ENCODE measurements around the gene FOXO4.

The FOXO4 gene

GRCh38 chrX:71081330-71082123 lies 14.1 kb upstream of the FOXO4 start:
- Histone ChIP-seq H3K9ac (ENCODE audit: low read depth, low read length) (no peak overlapping the region), H3K4me3 (ENCODE audit: low read length) (no peak overlapping the region), H3K9me3 (ENCODE audit: insufficient read depth, low read depth, low read length) (no peaks in the 10 kb centered on the region), H3K4me1 (ENCODE audit: insufficient read depth, low read length) (no peaks in the 10 kb centered on the region), H3K27me3 (ENCODE audit: insufficient read depth, low read length) (no peaks in the 10 kb centered on the region), H3K27ac (ENCODE audit: low read depth, low read length) (no peak overlapping the region), H3K36me3 (ENCODE audit: insufficient read depth, low read length) (no peaks in the 10 kb centered on the region)
- WGBS, result 84% methylated on average over 2 of the region's 3 CpGs

DNA sequence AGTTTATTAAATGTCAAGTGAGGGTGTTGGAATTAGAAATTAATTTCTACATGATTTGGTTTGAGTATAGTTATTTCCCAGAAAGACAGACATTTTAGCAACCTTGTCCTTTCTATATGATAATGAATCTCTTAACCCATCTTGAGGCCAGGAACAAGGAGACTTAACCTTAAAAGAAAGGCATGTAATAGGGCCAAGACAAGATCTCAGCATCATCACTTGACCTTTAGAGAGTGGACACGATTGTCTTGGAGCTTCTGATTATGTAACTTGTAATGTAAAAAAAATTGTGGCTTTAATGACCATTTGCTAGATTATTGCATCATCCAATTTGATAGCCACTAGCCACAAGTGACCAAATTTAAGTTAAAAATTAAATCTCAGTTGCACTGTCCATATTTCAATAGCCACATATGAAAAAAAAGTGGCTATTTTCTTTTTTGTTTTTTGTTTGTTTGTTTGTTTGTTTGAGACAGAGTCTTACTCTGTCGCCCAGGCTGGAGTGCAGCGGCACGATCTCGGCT lies 13.5 kb upstream of the FOXO4 start:
- no peaks in the 10 kb centered on the region for H3K36me3 ChIP-seq (ENCODE audit: insufficient read depth, low read length)
- H3K27me3 ChIP-seq (ENCODE audit: insufficient read depth, low read length), result no peaks in the 10 kb centered on the region
- H3K4me3 ChIP-seq (ENCODE audit: low read length), result no peak overlapping the region
- WGBS, result 92% methylated on average over 5 of the region's 5 CpGs
- H3K9me3 ChIP-seq (ENCODE audit: insufficient read depth, low read depth, low read length), result no peaks in the 10 kb centered on the region
- H3K27ac ChIP-seq (ENCODE audit: low read depth, low read length), result no peak overlapping the region
- no peaks in the 10 kb centered on the region for H3K4me1 ChIP-seq (ENCODE audit: insufficient read depth, low read length)
- no peak overlapping the region for H3K9ac ChIP-seq (ENCODE audit: low read depth, low read length)

GRCh38 chrX:71082822-71083221 lies 12.8 kb upstream of the FOXO4 start:
- Histone ChIP-seq H3K4me1 (ENCODE audit: insufficient read depth, low read length) (no peaks in the 10 kb centered on the region), H3K27me3 (ENCODE audit: insufficient read depth, low read length) (no peaks in the 10 kb centered on the region), H3K4me3 (ENCODE audit: low read length) (no peak overlapping the region), H3K9me3 (ENCODE audit: insufficient read depth, low read depth, low read length) (no peaks in the 10 kb centered on the region), H3K36me3 (ENCODE audit: insufficient read depth, low read length) (no peaks in the 10 kb centered on the region), H3K27ac (ENCODE audit: low read depth, low read length) (no peak overlapping the region), H3K9ac (ENCODE audit: low read depth, low read length) (no peak overlapping the region)
- WGBS, result 91% methylated on average over 4 of the region's 4 CpGs

DNA sequence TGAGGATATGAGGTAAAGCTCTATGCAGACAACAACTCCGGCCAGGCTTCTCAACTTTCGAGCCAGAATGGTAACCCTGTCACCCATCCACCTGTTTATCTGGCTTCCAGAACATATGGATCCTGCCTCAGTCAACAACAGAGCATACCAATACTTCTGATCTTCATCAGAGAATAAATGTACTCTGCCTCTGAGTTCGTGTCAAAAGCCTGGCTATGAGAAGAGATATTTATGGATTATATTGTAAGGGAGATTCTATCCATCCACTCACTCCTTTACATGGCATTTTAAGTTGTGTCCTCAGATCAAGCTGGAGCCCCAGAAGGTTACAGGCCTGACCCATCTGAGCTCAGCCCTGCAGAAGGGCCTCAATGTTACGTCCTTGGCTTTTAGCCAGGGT lies 9.8 kb upstream of the FOXO4 start:
- Histone ChIP-seq H3K4me3 (ENCODE audit: low read length) (no peak overlapping the region), H3K9me3 (ENCODE audit: insufficient read depth, low read depth, low read length) (no peaks in the 10 kb centered on the region), H3K27me3 (ENCODE audit: insufficient read depth, low read length) (no peaks in the 10 kb centered on the region), H3K36me3 (ENCODE audit: insufficient read depth, low read length) (no peaks in the 10 kb centered on the region), H3K9ac (ENCODE audit: low read depth, low read length) (no peak overlapping the region), H3K27ac (ENCODE audit: low read depth, low read length) (no peak overlapping the region), H3K4me1 (ENCODE audit: insufficient read depth, low read length) (no peaks in the 10 kb centered on the region)
- WGBS, result 85% methylated on average over 3 of the region's 4 CpGs

- Histone ChIP-seq H3K27me3 (ENCODE audit: insufficient read depth, low read length) (peaks cover 2% of the 10 kb centered on the region; the same call in 1 of the 2 replicates), H3K9me3 (ENCODE audit: insufficient read depth, low read depth, low read length) (no peaks in the 10 kb centered on the region), H3K36me3 (ENCODE audit: insufficient read depth, low read length) (no peaks in the 10 kb centered on the region), H3K4me3 (ENCODE audit: low read length) (no peak overlapping the region), H3K4me1 (ENCODE audit: insufficient read depth, low read length) (no peaks in the 10 kb centered on the region), H3K9ac (ENCODE audit: low read depth, low read length) (no peak overlapping the region), H3K27ac (ENCODE audit: low read depth, low read length) (no peak overlapping the region)
- WGBS, result 89% methylated on average over 5 of the region's 5 CpGs
These were observed 4.4 kb upstream of the FOXO4 start for GRCh38 chrX:71091263-71091662.

DNA sequence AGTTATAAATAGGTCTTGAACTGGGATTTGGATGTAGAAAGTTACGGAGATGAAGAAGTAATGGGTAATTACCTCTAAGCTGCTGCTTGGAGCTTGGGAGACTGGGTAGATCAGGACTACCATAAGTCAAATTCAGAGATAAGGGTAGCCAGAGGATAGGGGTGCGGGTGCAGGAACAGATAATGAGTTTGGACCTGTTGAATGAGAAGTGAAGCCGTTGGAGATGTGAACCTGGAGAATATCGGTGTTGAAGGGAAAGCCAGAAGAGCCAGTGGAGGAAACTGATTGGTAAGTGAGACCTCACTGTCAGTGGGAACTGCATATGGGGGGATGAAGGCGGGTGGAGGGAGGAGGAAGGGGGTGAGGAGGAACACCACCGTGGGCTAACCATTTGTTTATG lies 618 bp upstream of the FOXO4 start:
- H3K9ac ChIP-seq (ENCODE audit: low read depth, low read length), result peak overlapping the region; percentile 50; the same call in 1 of the 2 replicates
- no peaks in the 10 kb centered on the region for H3K9me3 ChIP-seq (ENCODE audit: insufficient read depth, low read depth, low read length)
- 42% methylated on average over 4 of the region's 6 CpGs for WGBS
- H3K4me3 ChIP-seq (ENCODE audit: low read length), result peak overlapping the region; percentile 71
- H3K4me1 ChIP-seq (ENCODE audit: insufficient read depth, low read length), result peaks cover 6% of the 10 kb centered on the region; the same call in 1 of the 2 replicates
- no peaks in the 10 kb centered on the region for H3K36me3 ChIP-seq (ENCODE audit: insufficient read depth, low read length)
- H3K27me3 ChIP-seq (ENCODE audit: insufficient read depth, low read length), result peaks cover 32% of the 10 kb centered on the region
- no peak overlapping the region for H3K27ac ChIP-seq (ENCODE audit: low read depth, low read length)

GRCh38 chrX:71095981-71096759 lies 519 bp downstream of the FOXO4 start:
- Histone ChIP-seq H3K4me3 (ENCODE audit: low read length) (peak overlapping the region; percentile 71), H3K27me3 (ENCODE audit: insufficient read depth, low read length) (peaks cover 41% of the 10 kb centered on the region), H3K36me3 (ENCODE audit: insufficient read depth, low read length) (no peaks in the 10 kb centered on the region), H3K27ac (ENCODE audit: low read depth, low read length) (no peak overlapping the region; the same call in 1 of the 2 replicates), H3K9ac (ENCODE audit: low read depth, low read length) (peak overlapping the region; percentile 50; the same call in 1 of the 2 replicates), H3K9me3 (ENCODE audit: insufficient read depth, low read depth, low read length) (no peaks in the 10 kb centered on the region), H3K4me1 (ENCODE audit: insufficient read depth, low read length) (peaks cover 6% of the 10 kb centered on the region; the same call in 1 of the 2 replicates)
- WGBS, result under 1% methylated on average over 46 of the region's 46 CpGs

DNA sequence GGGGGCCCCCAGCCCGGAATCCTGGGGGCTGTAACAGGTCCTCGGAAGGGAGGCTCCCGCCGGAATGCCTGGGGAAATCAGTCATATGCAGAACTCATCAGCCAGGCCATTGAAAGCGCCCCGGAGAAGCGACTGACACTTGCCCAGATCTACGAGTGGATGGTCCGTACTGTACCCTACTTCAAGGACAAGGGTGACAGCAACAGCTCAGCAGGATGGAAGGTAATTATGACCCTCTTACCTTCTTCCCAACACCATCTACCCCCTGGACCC lies 1.0 kb downstream of the FOXO4 start:
- Histone ChIP-seq H3K9me3 (ENCODE audit: insufficient read depth, low read depth, low read length) (no peaks in the 10 kb centered on the region), H3K4me1 (ENCODE audit: insufficient read depth, low read length) (peaks cover 6% of the 10 kb centered on the region), H3K9ac (ENCODE audit: low read depth, low read length) (peak overlapping the region; percentile 50; the same call in 1 of the 2 replicates), H3K27me3 (ENCODE audit: insufficient read depth, low read length) (peaks cover 45% of the 10 kb centered on the region), H3K27ac (ENCODE audit: low read depth, low read length) (no peak overlapping the region), H3K36me3 (ENCODE audit: insufficient read depth, low read length) (no peaks in the 10 kb centered on the region), H3K4me3 (ENCODE audit: low read length) (peak overlapping the region; percentile 71)
- 2% methylated on average over 9 of the region's 9 CpGs for WGBS

DNA sequence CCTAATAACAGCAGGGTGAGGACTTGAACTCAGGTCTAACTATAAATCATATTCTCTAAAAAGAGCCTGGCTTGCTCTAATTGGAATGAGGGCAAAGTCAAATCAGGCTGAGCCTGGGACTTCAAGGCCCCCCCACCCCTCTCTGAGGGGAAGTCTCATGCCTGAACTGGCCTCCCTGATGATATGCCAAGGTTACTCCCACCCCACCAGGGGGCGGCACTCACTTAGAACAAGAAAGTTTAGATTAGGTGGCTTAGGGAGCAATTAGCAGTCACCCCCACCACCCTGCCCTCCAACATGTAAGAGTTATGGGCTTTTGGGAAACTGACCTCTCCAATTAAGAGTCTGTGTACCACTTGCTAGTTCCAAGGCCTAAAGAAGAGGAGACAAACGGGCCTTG lies 2.7 kb downstream of the FOXO4 start:
- Histone ChIP-seq H3K9me3 (ENCODE audit: insufficient read depth, low read depth, low read length) (no peaks in the 10 kb centered on the region), H3K36me3 (ENCODE audit: insufficient read depth, low read length) (no peaks in the 10 kb centered on the region), H3K27me3 (ENCODE audit: insufficient read depth, low read length) (peaks cover 45% of the 10 kb centered on the region), H3K4me1 (ENCODE audit: insufficient read depth, low read length) (peaks cover 14% of the 10 kb centered on the region), H3K9ac (ENCODE audit: low read depth, low read length) (no peak overlapping the region), H3K27ac (ENCODE audit: low read depth, low read length) (no peak overlapping the region), H3K4me3 (ENCODE audit: low read length) (peak overlapping the region; percentile 46)
- WGBS, result 14% methylated on average over 1 of the region's 2 CpGs

GRCh38 chrX:71098951-71099506 lies 3.4 kb downstream of the FOXO4 start:
- Histone ChIP-seq H3K27ac (ENCODE audit: low read depth, low read length) (peak overlapping the region; percentile 64; the same call in 1 of the 2 replicates), H3K4me1 (ENCODE audit: insufficient read depth, low read length) (peaks cover 18% of the 10 kb centered on the region), H3K9ac (ENCODE audit: low read depth, low read length) (peak overlapping the region; percentile 31; the same call in 1 of the 2 replicates), H3K27me3 (ENCODE audit: insufficient read depth, low read length) (peaks cover 45% of the 10 kb centered on the region), H3K4me3 (ENCODE audit: low read length) (peak overlapping the region; percentile 46), H3K36me3 (ENCODE audit: insufficient read depth, low read length) (no peaks in the 10 kb centered on the region), H3K9me3 (ENCODE audit: insufficient read depth, low read depth, low read length) (no peaks in the 10 kb centered on the region)
- 4% methylated on average over 4 of the region's 5 CpGs for WGBS

- Histone ChIP-seq H3K4me3 (ENCODE audit: low read length) (peak overlapping the region; percentile 46), H3K9ac (ENCODE audit: low read depth, low read length) (peak overlapping the region; percentile 31; the same call in 1 of the 2 replicates), H3K27ac (ENCODE audit: low read depth, low read length) (peak overlapping the region; percentile 60; the same call in 1 of the 2 replicates), H3K4me1 (ENCODE audit: insufficient read depth, low read length) (peaks cover 25% of the 10 kb centered on the region), H3K27me3 (ENCODE audit: insufficient read depth, low read length) (peaks cover 45% of the 10 kb centered on the region), H3K9me3 (ENCODE audit: insufficient read depth, low read depth, low read length) (no peaks in the 10 kb centered on the region), H3K36me3 (ENCODE audit: insufficient read depth, low read length) (no peaks in the 10 kb centered on the region)
- 2% methylated on average over 4 of the region's 4 CpGs for WGBS
These were observed 4.1 kb downstream of the FOXO4 start for GRCh38 chrX:71099736-71100135.

All from HUES64 (cell line).